CD8-positive, alpha-beta memory T cell (primary cell): ENCODE results near the gene GATAD2B. TPM values are rescaled to one million over a fixed set of nuclear protein-coding genes. Genes with fewer than 3 reads are reported as not detected.

ENCODE experiments used
- CTCF ChIA-PET: fragments of 350-600 bp; sonication (Branson Sonifier 250); formaldehyde crosslinking; loops from one replicate; lab custom pipeline; 2021; ENCODE audit warnings: antibody characterized with exemption; lab: Charles Lee
- POLR2A ChIA-PET: fragments of 350-600 bp; sonication (Branson Sonifier 250); formaldehyde crosslinking; loops from one replicate; lab custom pipeline; 2021; ENCODE audit warnings: antibody characterized with exemption; lab: Charles Lee
- DNase-seq, 5 donors: peaks; one replicate each; pipeline versions ENCODE4 v3.0.0 to v3.0.0-alpha.2; 2020 to 2022; ENCODE audit warnings: mixed read lengths in 1 of 5
- H3K27ac ChIP-seq: one replicate; pipeline ENCODE4 v1.7.0; 2013; ENCODE audit warnings: low read depth, mild to moderate bottlenecking, low read length, moderate library complexity
- H3K27me3 ChIP-seq: 2 replicates; pipeline ENCODE4 v1.7.0; 2013; ENCODE audit warnings: low read length, mild to moderate bottlenecking; ENCODE audit not compliant: insufficient read depth, poor library complexity, severe bottlenecking
- H3K36me3 ChIP-seq: 2 replicates; pipeline ENCODE4 v1.7.0; 2013; ENCODE audit warnings: mild to moderate bottlenecking, low read length, moderate library complexity; ENCODE audit not compliant: insufficient read depth
- H3K4me1 ChIP-seq: 2 replicates; pipeline ENCODE4 v1.7.0; 2013; ENCODE audit warnings: mild to moderate bottlenecking, low read length, moderate library complexity; ENCODE audit not compliant: insufficient read depth
- H3K4me3 ChIP-seq: 2 replicates; pipeline ENCODE4 v1.7.0; 2013; ENCODE audit warnings: mild to moderate bottlenecking, low read length
- H3K9me3 ChIP-seq: 2 replicates; pipeline ENCODE4 v1.7.0; 2013; ENCODE audit warnings: mild to moderate bottlenecking, low read length
- H3K27ac Mint-ChIP-seq, 8 donors: one replicate each; pipeline ENCODE4 v1.8.0; 2020 to 2021; ENCODE audit warnings: mixed read lengths in 8 of 8, mild to moderate bottlenecking in 6 of 8, inconsistent platforms in 3 of 8, moderate library complexity in 3 of 8
- H3K27me3 Mint-ChIP-seq, 2 donors: one replicate each; pipeline ENCODE4 v1.8.0; 2020 to 2021; ENCODE audit warnings: mixed read lengths in 2 of 2, mild to moderate bottlenecking in 1 of 2, moderate library complexity in 1 of 2
- H3K36me3 Mint-ChIP-seq, 3 donors: one replicate each; pipeline ENCODE4 v1.8.0; 2020 to 2021; ENCODE audit warnings: mixed read lengths in 3 of 3, inconsistent platforms in 1 of 3, mild to moderate bottlenecking in 1 of 3
- H3K4me1 Mint-ChIP-seq, 3 donors: one replicate each; pipeline ENCODE4 v1.8.0; 2020 to 2021; ENCODE audit warnings: mixed read lengths in 3 of 3, inconsistent platforms in 1 of 3, mild to moderate bottlenecking in 1 of 3
- H3K4me3 Mint-ChIP-seq, 7 donors: one replicate each; pipeline ENCODE4 v1.8.0; 2020 to 2021; ENCODE audit warnings: mixed read lengths in 7 of 7, mild to moderate bottlenecking in 6 of 7, moderate library complexity in 4 of 7, inconsistent platforms in 2 of 7
- H3K9me3 Mint-ChIP-seq, 5 donors: one replicate each; pipeline ENCODE4 v1.8.0; 2020 to 2022; ENCODE audit warnings: mixed read lengths in 5 of 5, mild to moderate bottlenecking in 3 of 5, moderate library complexity in 2 of 5, inconsistent platforms in 1 of 5
- polyA plus RNA-seq: library from polyadenylated mRNA; unstranded; fragments of 300-500 nt; fragmentation: Illumina TruSeq; gene quantifications from one replicate; pipeline ENCODE4 v1.2.3, GENCODE V29; 2021
- total RNA-seq, 2 experiments: library from RNA; stranded (reverse); gene quantifications; one replicate each; pipeline ENCODE4 v1.2.3, GENCODE V29; 2021

Gene GATAD2B
- total and polyA plus RNA-seq, 3 experiments from 2014 or later = 5.6 to 71.9 (median 64.9) TPM

DNA sequence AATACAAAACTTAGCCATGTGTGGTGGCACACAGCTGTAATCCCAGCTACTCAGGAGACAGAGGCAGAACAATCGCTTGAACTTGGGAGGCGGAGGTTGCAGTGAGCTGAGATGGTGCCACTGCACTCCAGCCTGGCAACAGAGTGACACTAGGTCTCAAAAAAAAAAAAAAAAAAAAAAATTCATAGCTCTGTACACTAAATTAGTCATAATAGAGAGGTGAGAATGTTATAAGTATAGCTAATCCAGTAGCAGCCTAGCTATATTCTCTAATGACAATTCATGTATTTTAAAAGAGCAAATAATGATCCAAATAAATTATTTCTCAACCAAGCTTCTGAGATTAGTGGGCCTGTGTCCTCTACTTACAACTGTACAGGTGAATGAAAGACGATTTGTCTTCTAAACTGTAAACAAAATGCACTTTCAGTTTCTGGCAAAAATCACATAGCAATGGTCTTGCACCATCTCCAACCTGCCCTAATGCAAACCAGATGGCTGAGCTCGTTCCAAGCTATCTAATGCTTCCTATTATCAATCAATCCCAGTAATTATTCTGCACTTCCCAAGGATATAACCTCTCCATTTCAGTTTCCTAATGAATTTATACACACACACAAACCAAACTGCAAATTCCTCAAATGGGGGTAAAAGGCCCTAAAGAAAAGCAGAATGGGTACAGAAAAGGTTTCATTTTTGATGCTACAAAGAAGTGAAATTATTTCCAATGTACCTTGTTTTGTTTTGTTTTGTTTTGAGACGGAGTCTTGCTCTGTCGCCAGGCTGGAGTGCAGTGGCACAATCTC is 56.5 kb downstream of the GATAD2B start:
- ChIA-PET POLR2A (interaction anchor here (0.6 kb wide), 1 partner anchor 1661 kb away, joined by 7 read pairs; no protein-coding TSS in a partner anchor), CTCF (interaction anchor here (0.7 kb wide), 1 partner anchor 26 kb away, joined by 4 read pairs; no protein-coding TSS in a partner anchor)
- Histone ChIP-seq H3K36me3 (no peaks in the 10 kb centered on the region), H3K27ac (no peak overlapping the region), H3K27me3 (no peaks in the 10 kb centered on the region), H3K9me3 (no peaks in the 10 kb centered on the region), H3K4me3 (no peak overlapping the region), H3K4me1 (peaks cover 11% of the 10 kb centered on the region)
- peaks cover 5 to 30% (median 6%) of the 10 kb centered on the region in 3 donors for H3K36me3 Mint-ChIP-seq
- H3K9me3 Mint-ChIP-seq = no peaks in the 10 kb centered on the region
- peak overlapping the region; percentile 0 to 84 (median 64) for H3K27ac Mint-ChIP-seq
- H3K4me3 Mint-ChIP-seq = peak overlapping the region in 2 of 7 donors; percentile 0 to 37
- H3K4me1 Mint-ChIP-seq = peaks cover 40 to 58% (median 49%) of the 10 kb centered on the region in 3 donors
- DNase-seq = no peak
- H3K27me3 Mint-ChIP-seq = no peaks in the 10 kb centered on the region

DNA sequence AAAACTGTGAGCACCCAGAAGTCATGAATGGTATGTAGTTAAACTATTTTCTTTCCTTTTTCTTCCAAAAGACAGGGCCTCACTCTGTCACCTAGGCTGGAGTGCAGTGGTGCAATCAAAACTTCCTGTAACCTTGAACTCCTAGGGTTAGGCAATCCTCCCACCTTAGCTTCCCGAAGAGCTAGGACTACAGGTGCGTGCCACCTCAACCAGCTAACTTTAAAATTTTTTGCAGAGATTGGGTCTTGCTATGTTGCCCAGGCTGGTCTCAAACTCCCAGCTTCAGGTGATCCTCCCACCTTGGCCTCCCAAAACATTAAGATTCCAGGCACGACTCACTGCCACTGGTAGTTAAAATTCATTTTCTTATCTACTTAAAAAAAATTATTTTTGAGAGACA is 62.5 kb downstream of the GATAD2B start:
- ChIA-PET CTCF (no interaction called here), POLR2A (no interaction called here)
- Mint-ChIP-seq H3K4me1 (peaks cover 27 to 49% (median 36%) of the 10 kb centered on the region in 3 donors), H3K9me3 (no peaks in the 10 kb centered on the region), H3K27ac (peak overlapping the region in 3 of 8 donors; percentile 12 to 71 (median 17)), H3K36me3 (peaks cover 0 to 41% (median 4%) of the 10 kb centered on the region in 3 donors), H3K27me3 (no peaks in the 10 kb centered on the region), H3K4me3 (no peak overlapping the region)
- no peak for DNase-seq
- H3K9me3 ChIP-seq = no peaks in the 10 kb centered on the region
- no peaks in the 10 kb centered on the region for H3K4me1 ChIP-seq
- H3K27me3 ChIP-seq = no peaks in the 10 kb centered on the region
- H3K36me3 ChIP-seq = no peaks in the 10 kb centered on the region
- no peak overlapping the region for H3K27ac ChIP-seq
- no peak overlapping the region for H3K4me3 ChIP-seq

DNA sequence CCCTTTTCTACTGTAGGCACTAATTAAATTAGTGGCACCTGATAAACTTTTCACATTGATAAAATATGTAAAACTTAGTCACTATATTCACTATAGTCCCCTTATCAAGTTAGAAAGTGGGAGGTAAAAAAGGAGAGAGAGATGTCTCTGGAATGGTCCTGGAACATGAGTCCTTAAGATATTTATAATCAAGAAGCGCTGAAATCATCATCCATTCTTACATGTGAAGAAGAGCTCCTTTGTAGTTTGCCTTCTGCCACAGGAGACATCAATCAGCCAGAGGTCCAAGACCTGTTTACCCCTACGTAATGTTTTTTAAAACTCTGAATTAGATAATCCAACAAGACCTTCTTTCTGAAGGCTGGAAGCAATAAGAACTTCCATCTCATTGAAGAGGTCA is 65.3 kb downstream of the GATAD2B start:
- H3K27ac Mint-ChIP-seq = no peak overlapping the region

GRCh38 chr1:153856763-153857162 is 66.0 kb downstream of the GATAD2B start:
- no peaks in the 10 kb centered on the region for H3K9me3 ChIP-seq
- Mint-ChIP-seq H3K4me3 (no peak overlapping the region), H3K9me3 (no peaks in the 10 kb centered on the region), H3K27me3 (no peaks in the 10 kb centered on the region), H3K36me3 (peaks cover 0 to 55% (median 10%) of the 10 kb centered on the region in 3 donors), H3K4me1 (peaks cover 30 to 58% (median 47%) of the 10 kb centered on the region in 3 donors), H3K27ac (no peak overlapping the region)
- H3K36me3 ChIP-seq = peaks cover 11% of the 10 kb centered on the region
- no peak overlapping the region for H3K4me3 ChIP-seq
- no peaks in the 10 kb centered on the region for H3K4me1 ChIP-seq
- H3K27me3 ChIP-seq = no peaks in the 10 kb centered on the region
- no peak for DNase-seq
- ChIA-PET CTCF (no interaction called here), POLR2A (no interaction called here)
- no peak overlapping the region for H3K27ac ChIP-seq

More for the DNA sequence above, 65.3 kb downstream of the GATAD2B start:
- CTCF ChIA-PET = no interaction called here
- POLR2A ChIA-PET = no interaction called here
- Histone ChIP-seq H3K9me3 (no peaks in the 10 kb centered on the region), H3K4me1 (no peaks in the 10 kb centered on the region), H3K27ac (no peak overlapping the region), H3K4me3 (no peak overlapping the region), H3K36me3 (peaks cover 6% of the 10 kb centered on the region), H3K27me3 (no peaks in the 10 kb centered on the region)
- H3K27me3 Mint-ChIP-seq = no peaks in the 10 kb centered on the region
- peaks cover 24 to 55% (median 44%) of the 10 kb centered on the region in 3 donors for H3K4me1 Mint-ChIP-seq
- H3K9me3 Mint-ChIP-seq = no peaks in the 10 kb centered on the region
- no peak overlapping the region for H3K4me3 Mint-ChIP-seq
- H3K36me3 Mint-ChIP-seq = peaks cover 0 to 51% (median 5%) of the 10 kb centered on the region in 3 donors
- DNase-seq = no peak

DNA sequence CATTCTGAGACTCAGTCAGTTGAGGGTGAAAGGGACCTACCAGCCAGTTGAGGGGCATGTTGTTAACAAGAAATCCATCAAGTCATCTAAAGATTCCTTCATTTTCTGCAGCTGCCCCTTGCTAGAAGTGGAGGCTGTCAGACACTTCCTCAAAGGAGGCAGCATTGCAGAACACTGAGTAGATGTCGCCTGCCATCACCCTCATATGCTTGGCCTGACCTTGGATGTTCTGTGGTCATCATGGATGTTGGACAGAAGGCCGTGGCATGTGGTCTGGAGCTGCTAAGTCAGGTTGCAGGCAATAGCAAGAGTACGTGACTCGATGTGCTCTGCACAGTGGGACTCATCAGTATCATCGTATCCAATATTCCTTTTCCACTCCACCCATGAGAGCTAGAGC is 70.6 kb downstream of the GATAD2B start:
- POLR2A ChIA-PET = interaction anchor here (1.1 kb wide), 1 partner anchor 134 kb away, joined by 3 read pairs; the partner anchor contains the start of gene RAB13

GRCh38 chr1:153849487-153850185 is 73.1 kb downstream of the GATAD2B start:
- no peaks in the 10 kb centered on the region for H3K9me3 ChIP-seq
- H3K36me3 ChIP-seq = peaks cover 11% of the 10 kb centered on the region
- no peak overlapping the region for H3K27ac ChIP-seq
- H3K9me3 Mint-ChIP-seq = no peaks in the 10 kb centered on the region
- no peak for DNase-seq
- H3K27me3 Mint-ChIP-seq = no peaks in the 10 kb centered on the region
- peaks cover 38 to 57% (median 56%) of the 10 kb centered on the region in 3 donors for H3K4me1 Mint-ChIP-seq
- no peak overlapping the region for H3K4me3 ChIP-seq
- ChIA-PET POLR2A (no interaction called here), CTCF (no interaction called here)
- H3K4me3 Mint-ChIP-seq = no peak overlapping the region
- peaks cover 16% of the 10 kb centered on the region for H3K4me1 ChIP-seq
- peak overlapping the region in 7 of 8 donors; percentile 1 to 70 (median 36) for H3K27ac Mint-ChIP-seq
- H3K36me3 Mint-ChIP-seq = peaks cover 0 to 43% (median 18%) of the 10 kb centered on the region in 3 donors
- H3K27me3 ChIP-seq = no peaks in the 10 kb centered on the region

More for the DNA sequence above, 70.6 kb downstream of the GATAD2B start:
- Histone ChIP-seq H3K36me3 (peaks cover 11% of the 10 kb centered on the region), H3K4me1 (peaks cover 16% of the 10 kb centered on the region), H3K27ac (no peak overlapping the region), H3K4me3 (no peak overlapping the region), H3K9me3 (no peaks in the 10 kb centered on the region), H3K27me3 (no peaks in the 10 kb centered on the region)
- Mint-ChIP-seq H3K27ac (peak overlapping the region in 2 of 8 donors; percentile 14 to 54), H3K9me3 (no peaks in the 10 kb centered on the region), H3K4me1 (peaks cover 44 to 66% (median 59%) of the 10 kb centered on the region in 3 donors), H3K36me3 (peaks cover 0 to 55% (median 18%) of the 10 kb centered on the region in 3 donors), H3K27me3 (no peaks in the 10 kb centered on the region), H3K4me3 (no peak overlapping the region)
- CTCF ChIA-PET = no interaction called here
- DNase-seq = no peak

DNA sequence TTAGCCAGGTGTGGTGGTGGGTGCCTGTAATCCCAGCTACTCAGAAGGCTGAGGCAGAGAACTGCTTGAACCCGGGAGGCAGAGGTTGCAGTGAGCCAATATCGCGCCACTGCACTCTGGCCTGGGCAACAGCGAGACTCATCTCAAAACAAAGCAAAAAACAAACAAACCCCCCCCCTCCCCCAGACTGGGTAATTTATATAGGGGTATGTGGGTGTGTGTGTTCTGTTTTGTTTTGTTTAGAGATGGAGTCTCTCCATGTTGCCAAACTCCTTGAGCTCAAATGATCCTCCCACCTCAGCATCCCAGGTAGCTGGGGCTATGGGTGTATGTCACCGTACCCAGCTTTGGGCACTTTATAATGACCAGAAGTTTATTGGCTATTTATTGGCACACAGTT is 74.0 kb downstream of the GATAD2B start:
- Histone ChIP-seq H3K9me3 (no peaks in the 10 kb centered on the region), H3K36me3 (peaks cover 11% of the 10 kb centered on the region), H3K4me3 (no peak overlapping the region), H3K27ac (no peak overlapping the region), H3K27me3 (no peaks in the 10 kb centered on the region), H3K4me1 (peaks cover 16% of the 10 kb centered on the region)
- Mint-ChIP-seq H3K9me3 (no peaks in the 10 kb centered on the region), H3K27me3 (no peaks in the 10 kb centered on the region), H3K36me3 (peaks cover 2 to 45% (median 18%) of the 10 kb centered on the region in 3 donors), H3K27ac (peak overlapping the region in 3 of 8 donors; percentile 0 to 88 (median 50)), H3K4me3 (no peak overlapping the region), H3K4me1 (peaks cover 40 to 57% (median 56%) of the 10 kb centered on the region in 3 donors)
- CTCF ChIA-PET = no interaction called here
- no peak for DNase-seq
- POLR2A ChIA-PET = no interaction called here
